ENCODE results near the gene FEN1. TPM values are rescaled to one million over a fixed set of nuclear protein-coding genes. Genes with fewer than 3 reads are reported as not detected.

Gene FEN1
- total and polyA plus RNA-seq, 2 of the 8 experiments (the other 6 are each of a cell fraction or from before 2014, with no cell fraction given) = 52.6 to 86.1 TPM

- Histone ChIP-seq H3K18ac (ENCODE audit: extremely low read depth, low read length) (no peak overlapping the region), H2AFZ (ENCODE audit: low read length) (no peak overlapping the region), H4K91ac (replicated peaks; ENCODE audit: insufficient read length, low read length) (peak overlapping the region; percentile 52), H4K8ac (ENCODE audit: extremely low read depth, insufficient read depth, low read length) (peak overlapping the region; percentile 98), H2BK120ac (replicated peaks; ENCODE audit: low read depth, low read length) (no peak overlapping the region), H2BK15ac (ENCODE audit: low read length) (0 out of 2 replicates have a peak overlapping the region, but pooled peaks have one; percentile 41), H3K9ac (replicated peaks in 1 of 4; ENCODE audit: extremely low read depth in 1 of 4, low read depth in 3 of 4, low read length in 3 of 4) (peak overlapping the region; percentile 90 to 100 (median 99)), H2BK5ac (ENCODE audit: low read depth, low read length) (peak overlapping the region; percentile 100), H3K27ac (ENCODE audit: low read depth, low read length) (peak overlapping the region; percentile 100), H3K9me3 (ENCODE audit: insufficient read depth in 2 of 2, low read depth in 1 of 2, low read length in 1 of 2) (no peaks in the 10 kb centered on the region), H2BK20ac (ENCODE audit: low read length) (no peak overlapping the region), H3K4me3 (ENCODE audit: extremely low read depth in 1 of 4, insufficient read depth in 2 of 4, low read depth in 3 of 4, low read length in 4 of 4) (peak overlapping the region; percentile 86 to 99 (median 98)), H3K23me2 (ENCODE audit: low read depth, low read length) (peaks cover 2% of the 10 kb centered on the region; the same call in 1 of the 2 replicates), H3K4me2 (ENCODE audit: insufficient read depth in 1 of 2, low read depth in 2 of 2, low read length in 2 of 2) (peak overlapping the region; percentile 68 to 93), H4K20me1 (replicated peaks in 1 of 2; ENCODE audit: control insufficient read depth in 1 of 2, insufficient read depth in 2 of 2, low read length in 2 of 2) (peaks cover 4 to 6% of the 10 kb centered on the region in 2 experiments), H2BK12ac (ENCODE audit: low read depth, low read length) (no peak overlapping the region), H3K4me1 (replicated peaks in 1 of 4; ENCODE audit: control insufficient read depth in 3 of 4, insufficient read depth in 4 of 4, low read length in 3 of 4) (0 out of 7 replicates have a peak, but pooled peaks cover 0 to 2% (median 0%) of the 10 kb centered on the region in 4 experiments), H3K23ac (ENCODE audit: insufficient read length) (no peak overlapping the region), H2AK5ac (ENCODE audit: low read depth, low read length) (no peak overlapping the region; the same call in 1 of the 2 replicates), H3K79me2 (ENCODE audit: control insufficient read depth in 1 of 2, insufficient read depth in 2 of 2, low read length in 2 of 2) (peaks cover 8 to 58% of the 10 kb centered on the region in 2 experiments), H3K27me3 (replicated peaks in 1 of 4; ENCODE audit: control insufficient read depth in 3 of 4, extremely low read depth in 1 of 4, insufficient read depth in 3 of 4, low read length in 3 of 4) (no peaks in the 10 kb centered on the region), H3K4ac (replicated peaks; ENCODE audit: insufficient read length, low read depth, low read length) (peak overlapping the region; percentile 57), H3K79me1 (ENCODE audit: low read depth, low read length) (no peaks in the 10 kb centered on the region; the same call in 1 of the 2 replicates), H4K5ac (ENCODE audit: insufficient read length, low read depth, low read length) (peak overlapping the region; percentile 68), H3K56ac (replicated peaks; ENCODE audit: insufficient read length, low read depth, low read length) (peak overlapping the region; percentile 96), H3K36me3 (ENCODE audit: control insufficient read depth in 2 of 4, insufficient read depth in 4 of 4, low read length in 3 of 4) (peaks cover 14 to 37% (median 30%) of the 10 kb centered on the region in 4 experiments; a peak in 7 of 8 replicates), H3K14ac (ENCODE audit: insufficient read length) (no peak overlapping the region)
- FAIRE-seq (no peak), DNase-seq (ENCODE audit: low read depth in 1 of 2, low spot score in 2 of 2) (no peak)
- ChIA-PET POLR2A (ENCODE audit: partially characterized antibody) (interaction anchor here (0.8 to 20.9 kb wide), 24 partner anchors 9 to 331 kb away, joined by 3 to 354 read pairs (median 7); partner anchors contain the start of genes FADS1, FADS2, FTH1 and MYRF), CTCF (ENCODE audit: partially characterized antibody) (interaction anchor here (0.6 to 10.5 kb wide), 9 partner anchors 13 to 664 kb away, joined by 3 to 168 read pairs (median 5); no protein-coding TSS in a partner anchor)
- WGBS, 2 experiments (ENCODE audit: extremely low coverage in 1 of 2, insufficient coverage in 1 of 2, insufficient read length in 1 of 2, insufficient replicate concordance in 2 of 2, low coverage in 1 of 2, low lambda C conversion rate in 2 of 2, missing lambda C conversion rate in 1 of 2) = 10% methylated on average over 26 of the region's 29 CpGs; no CpG with 5 or more reads in 1 of the 2 experiments
- TF ChIP-seq, protein P1, sequence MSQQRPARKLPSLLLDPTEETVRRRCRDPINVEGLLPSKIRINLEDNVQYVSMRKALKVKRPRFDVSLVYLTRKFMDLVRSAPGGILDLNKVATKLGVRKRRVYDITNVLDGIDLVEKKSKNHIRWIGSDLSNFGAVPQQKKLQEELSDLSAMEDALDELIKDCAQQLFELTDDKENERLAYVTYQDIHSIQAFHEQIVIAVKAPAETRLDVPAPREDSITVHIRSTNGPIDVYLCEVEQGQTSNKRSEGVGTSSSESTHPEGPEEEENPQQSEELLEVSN (IDR thresholded peaks at IDR 0.05) = 0 out of 2 replicates have a peak, but pooled peaks have one; percentile 22
- TF ChIP-seq BRCA1 (IDR thresholded peaks at IDR 0.05; ENCODE audit: low read depth, low read length) (no peak), RBBP5 (IDR thresholded peaks at IDR 0.05; ENCODE audit: borderline replicate concordance, low read depth, low read length) (no peak; the same call in 1 of the 2 replicates), NANOG (IDR thresholded peaks at IDR 0.05; ENCODE audit: insufficient read depth, low read depth, low read length, poor library complexity, severe bottlenecking) (no peak), RXRA (IDR thresholded peaks at IDR 0.05; ENCODE audit: insufficient read depth, low read depth, low read length) (no peak), ASH2L (IDR thresholded peaks at IDR 0.05; ENCODE audit: low read length) (no peak), PHF8 (conservative IDR thresholded peaks at IDR 0.05; ENCODE audit: low read depth, low read length) (peak; percentile 47; the same call in 1 of the 2 replicates), KDM1A (IDR thresholded peaks at IDR 0.05; ENCODE audit: borderline replicate concordance, low read length) (no peak)
Measured at GRCh38 chr11:61793083-61793828, 545 bp downstream of the FEN1 start.
